DMS 273 treated with DMSO at 0.1 percent for 48 hours (cell line): Measurements from ENCODE around the gene ARID4B.
A peak's percentile ranks its signal among the peaks of the same experiment; 100 is the strongest.
"Not testable (repeated sequence)": the region's sequence is repeated elsewhere in the genome, so short reads cannot be mapped to it uniquely, and the experiment has no call there.

Experiments used
- DNase-seq: peaks from one replicate; lab custom pipeline; 2025; lab: John Stamatoyannopoulos, UW

Gene ARID4B

DNA sequence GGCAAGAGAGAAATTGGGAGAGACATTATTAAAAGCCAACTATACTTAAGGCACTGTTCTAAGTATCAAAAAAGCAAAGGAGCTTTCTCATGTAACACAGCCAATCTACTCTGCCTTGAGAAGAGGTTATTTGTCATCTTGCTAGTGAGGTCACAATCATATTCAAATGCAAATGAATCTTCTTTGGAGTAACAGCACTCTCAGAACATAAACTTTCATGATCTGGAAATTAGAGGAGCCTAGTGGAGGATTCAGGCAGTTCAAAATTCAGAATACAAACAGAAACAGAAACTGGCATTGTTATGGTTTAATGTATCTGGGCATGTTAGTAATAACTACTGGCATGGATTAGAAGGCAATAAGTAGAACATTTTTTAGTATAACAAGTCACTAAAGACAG is 57.4 kb downstream of the ARID4B start:
- no peak for DNase-seq

DNA sequence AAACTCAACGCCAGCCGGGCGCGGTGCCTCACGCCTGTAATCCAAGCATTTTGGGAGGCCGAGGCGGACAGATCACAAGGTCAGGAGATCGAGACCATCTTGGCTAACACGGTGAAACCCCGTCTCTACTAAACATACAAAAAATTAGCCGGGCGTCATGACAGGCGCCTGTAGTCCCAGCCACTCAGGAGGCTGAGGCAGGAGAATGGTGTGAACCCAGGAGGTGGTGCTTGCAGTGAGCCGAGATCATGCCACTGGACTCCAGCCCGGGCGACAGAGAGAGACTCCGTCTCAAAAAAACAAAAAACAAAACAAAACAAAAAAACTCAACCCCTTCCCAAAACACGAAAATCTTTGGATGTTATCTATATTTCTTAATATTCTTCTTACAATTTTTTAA is 58.0 kb downstream of the ARID4B start:
- DNase-seq = not testable (repeated sequence)

DNA sequence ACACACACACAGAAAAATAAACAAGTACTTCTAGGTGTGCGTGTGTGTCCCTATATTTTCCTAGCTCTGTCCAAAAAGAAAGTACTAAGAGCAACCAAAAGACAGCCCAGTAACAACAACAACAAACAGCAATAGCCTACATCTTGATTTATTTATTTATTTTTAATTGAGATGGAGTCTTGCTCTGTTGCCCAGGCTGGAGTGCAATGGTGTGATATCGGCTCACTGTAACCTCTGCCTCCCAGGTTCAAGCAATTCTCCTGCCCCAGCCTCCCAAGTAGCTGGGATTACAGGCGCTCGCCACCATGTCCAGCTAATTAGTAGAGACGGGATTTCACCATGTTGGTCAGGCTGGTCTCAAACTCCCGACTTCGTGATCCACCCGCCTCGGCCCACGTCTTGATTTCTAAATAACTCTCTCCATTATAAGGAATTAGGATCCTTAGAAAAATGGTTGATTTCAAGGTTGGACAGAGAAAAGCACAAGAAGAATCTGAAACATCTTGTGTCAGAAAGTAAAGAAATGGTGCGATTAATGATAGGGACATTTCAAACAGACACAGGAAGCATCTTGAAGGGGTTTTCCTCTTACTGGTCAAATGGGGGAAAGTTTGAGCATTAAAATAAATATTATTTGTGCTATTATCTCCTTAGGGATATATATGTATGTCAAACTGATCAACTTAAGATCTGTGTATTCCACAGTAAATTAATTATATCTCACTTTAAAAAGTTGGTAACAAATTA is 59.4 kb downstream of the ARID4B start:
- DNase-seq = no peak

GRCh38 chr1:235266967-235267366 is 61.0 kb downstream of the ARID4B start:
- no peak for DNase-seq

DNA sequence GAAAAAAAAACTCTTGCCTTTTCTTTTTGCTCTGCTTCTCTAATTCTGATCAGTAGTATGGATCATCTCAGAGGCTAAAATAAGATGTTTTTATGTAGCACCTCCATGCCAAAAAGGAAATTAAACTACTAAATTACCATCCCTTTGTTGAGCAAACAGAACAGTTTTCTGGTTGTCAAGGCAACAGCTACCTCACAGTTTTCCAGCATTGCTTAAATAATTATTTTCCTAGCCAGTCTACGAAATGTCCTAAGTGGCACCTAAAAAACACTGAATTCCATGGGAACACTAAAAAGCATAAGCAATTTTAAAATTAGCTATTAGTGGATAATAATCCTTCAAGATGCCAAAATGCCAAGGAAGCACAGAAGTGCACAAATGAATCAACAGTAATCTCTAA is 61.7 kb downstream of the ARID4B start:
- DNase-seq = no peak

- no peak for DNase-seq
These were observed 62.1 kb downstream of the ARID4B start for GRCh38 chr1:235265900-235266299.

DNA sequence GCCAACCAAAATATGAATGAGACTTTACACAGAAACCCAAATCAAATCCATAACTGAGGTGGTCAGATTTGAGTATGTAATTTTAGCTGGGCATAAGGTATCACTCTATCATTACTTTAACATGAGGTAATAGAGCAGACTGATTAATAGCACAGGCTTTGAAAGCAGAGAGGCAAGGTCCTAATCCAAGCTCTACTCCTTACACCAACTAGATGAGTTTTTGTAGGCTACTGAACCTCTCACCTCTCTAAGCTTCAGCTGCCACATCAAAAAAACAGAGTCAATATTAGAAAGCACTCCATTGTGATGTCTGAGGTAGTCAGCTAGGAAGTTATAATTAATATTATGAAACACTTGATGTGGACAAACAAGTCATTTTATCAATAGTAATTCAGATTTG is 63.7 kb downstream of the ARID4B start:
- no peak for DNase-seq

- DNase-seq = no peak
These were observed 65.4 kb downstream of the ARID4B start for GRCh38 chr1:235262539-235262938.

DNA sequence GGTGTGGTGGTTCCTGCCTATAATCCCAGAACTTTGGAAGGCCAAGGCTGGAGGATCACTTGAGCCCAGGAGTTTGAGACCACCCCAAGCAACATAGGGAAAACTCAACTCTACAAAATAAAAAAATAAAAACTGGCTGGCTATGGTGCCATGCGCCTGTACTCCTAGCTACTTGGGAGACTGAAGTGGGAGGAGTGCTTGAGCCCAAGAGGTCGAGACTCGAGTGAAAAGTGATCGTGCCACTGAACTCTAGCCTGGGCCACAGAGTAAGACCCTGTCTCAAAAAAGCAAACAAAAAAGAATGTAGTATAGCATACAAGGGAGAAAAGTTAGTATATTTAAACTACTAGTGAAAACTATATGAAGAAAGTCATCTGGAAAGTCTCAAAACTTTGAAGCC is 66.7 kb downstream of the ARID4B start:
- DNase-seq = no peak

GRCh38 chr1:235259133-235259778 is 68.7 kb downstream of the ARID4B start:
- no peak for DNase-seq

DNA sequence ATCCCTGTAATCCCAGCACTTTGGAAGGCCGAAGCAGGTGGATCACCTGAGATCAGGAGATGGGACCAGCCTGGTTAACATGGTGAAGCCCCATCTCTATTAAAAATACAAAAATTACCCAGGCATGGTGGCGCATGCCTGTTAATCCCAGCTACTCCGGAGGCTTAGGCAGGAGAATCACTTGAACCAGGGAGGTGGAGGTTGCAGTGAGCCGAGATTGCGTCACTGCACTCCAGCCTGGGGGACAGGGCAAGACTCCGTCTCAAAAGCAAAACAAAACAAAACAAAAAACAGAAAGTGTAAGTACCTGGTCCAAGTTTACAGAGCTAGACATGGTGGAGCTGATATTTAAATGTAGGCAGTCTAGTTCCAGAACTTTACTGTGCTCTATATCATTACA is 69.9 kb downstream of the ARID4B start:
- DNase-seq = not testable (repeated sequence)

- no peak for DNase-seq
These were observed 73.3 kb downstream of the ARID4B start for GRCh38 chr1:235254721-235255120.

DNA sequence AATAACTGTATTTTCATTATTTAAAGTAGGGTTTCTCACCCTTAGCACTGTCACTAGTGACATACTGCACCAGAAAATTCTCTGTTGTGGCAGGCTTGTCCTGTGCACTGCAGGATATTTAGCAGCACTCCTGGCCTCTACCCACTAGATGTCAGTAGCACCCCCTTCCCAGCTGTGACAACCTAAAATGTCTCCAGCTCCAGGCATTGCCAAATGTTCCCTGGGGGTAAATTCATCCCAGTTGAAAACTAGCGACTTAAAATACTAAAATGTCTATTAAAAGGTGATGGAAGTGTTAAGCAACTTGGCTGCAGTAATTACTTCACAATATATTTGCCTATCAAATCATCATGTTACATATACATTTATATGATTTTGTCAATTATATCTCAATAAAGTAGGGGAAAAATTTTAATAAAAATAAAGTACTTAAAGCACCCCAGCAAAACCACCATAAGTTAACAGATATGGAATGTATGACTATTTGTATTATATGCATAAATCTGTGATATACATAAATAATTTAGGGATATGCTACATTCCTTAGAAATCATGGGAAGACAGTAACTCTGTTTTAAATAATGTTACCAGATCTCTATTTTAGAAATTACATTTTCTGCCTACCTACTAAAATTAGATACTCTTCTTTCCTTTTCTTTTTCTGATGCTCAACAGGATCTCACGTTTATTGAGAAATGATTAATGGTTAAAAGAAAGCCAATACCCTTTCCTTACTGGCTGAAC is 74.6 kb downstream of the ARID4B start:
- DNase-seq = peak; percentile 24

GRCh38 chr1:235250430-235250829 is 77.5 kb downstream of the ARID4B start:
- no peak for DNase-seq

DNA sequence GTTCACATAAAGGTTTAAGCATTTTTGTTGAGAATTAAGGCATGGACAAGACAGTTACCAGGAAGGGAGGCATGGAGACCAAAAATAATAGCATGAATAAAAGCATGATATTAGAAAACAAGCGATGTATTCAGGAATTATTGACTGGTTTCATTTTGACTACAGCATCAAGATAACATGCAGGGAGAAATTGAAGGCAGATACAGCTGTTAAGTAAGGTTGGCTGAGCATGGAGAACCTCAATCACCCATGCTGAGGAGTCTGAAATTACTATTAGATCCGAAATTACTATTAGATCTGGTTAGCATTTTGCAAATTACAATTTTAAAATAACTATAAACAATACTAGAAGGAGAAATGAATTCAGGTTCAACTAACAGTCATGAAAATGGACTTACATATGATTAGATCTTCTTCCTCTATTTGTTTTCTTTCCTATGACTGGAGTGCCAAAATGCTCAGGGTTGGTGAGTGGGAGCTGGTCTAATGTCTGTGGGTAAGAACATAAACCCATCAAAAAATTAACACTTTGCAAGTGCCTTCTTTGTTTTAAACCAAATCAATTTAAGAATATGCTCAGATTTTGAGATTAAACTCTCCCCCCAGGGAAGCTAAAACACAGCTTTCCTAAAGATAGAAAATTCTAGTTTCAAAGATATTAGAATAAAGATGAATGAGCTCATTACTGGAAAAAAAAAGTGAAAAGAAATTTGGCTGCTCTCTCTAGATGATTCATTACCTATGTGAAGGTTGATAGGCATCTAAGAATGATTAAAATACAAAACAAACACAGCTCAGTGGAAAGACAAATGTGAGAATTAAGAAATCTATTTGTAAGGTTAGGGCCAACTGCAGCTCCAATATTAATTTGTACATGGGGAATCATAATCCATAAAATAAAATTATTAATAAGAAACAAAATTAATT is 81.7 kb downstream of the ARID4B start:
- no peak for DNase-seq

GRCh38 chr1:235244974-235245592 is 82.9 kb downstream of the ARID4B start:
- DNase-seq = no peak

DNA sequence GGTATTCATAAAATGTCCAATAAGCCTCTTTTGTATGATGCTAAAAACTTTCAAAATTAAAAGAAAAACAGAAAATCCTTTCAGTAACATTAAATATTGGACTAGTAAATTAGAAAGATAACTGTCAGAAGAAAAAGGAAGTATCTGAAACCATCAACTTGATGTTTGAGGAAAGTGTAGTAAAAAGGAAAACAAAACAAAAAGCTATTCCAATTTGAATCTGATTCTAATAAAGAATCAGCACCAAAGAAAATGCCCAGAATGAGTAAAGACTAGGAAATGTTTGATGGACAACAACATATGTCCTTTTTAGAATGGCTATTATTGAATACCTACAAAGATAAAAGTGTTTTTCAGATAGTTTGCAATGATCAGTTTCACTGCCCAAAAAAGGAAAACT is 87.0 kb downstream of the ARID4B start:
- no peak for DNase-seq

GRCh38 chr1:235239851-235240250 is 88.1 kb downstream of the ARID4B start:
- DNase-seq = no peak

- no peak for DNase-seq
These were observed 89.4 kb downstream of the ARID4B start for GRCh38 chr1:235238558-235238957.

DNA sequence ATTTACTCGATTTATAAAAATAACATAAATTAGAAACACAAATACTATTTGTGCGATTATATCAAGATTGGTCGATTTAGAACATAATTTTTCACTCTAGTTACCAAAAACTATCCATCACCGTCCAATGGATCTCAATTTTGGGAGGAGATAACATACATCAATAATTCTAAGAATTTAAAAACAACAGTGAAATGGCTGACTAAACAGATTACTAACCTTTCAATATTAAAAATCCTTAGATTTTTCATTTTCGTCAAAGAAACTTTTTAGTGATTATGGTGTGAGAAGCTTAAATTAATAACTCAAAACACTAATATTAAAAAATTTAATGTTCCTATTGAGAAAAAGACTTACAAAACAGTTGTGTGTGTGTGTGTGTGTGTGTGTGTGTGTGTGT is 91.9 kb downstream of the ARID4B start:
- DNase-seq = no peak

- no peak for DNase-seq
These were observed 98.1 kb downstream of the ARID4B start for GRCh38 chr1:235229868-235230267.

- no peak for DNase-seq
These were observed 100.6 kb downstream of the ARID4B start for GRCh38 chr1:235227414-235227813.
